GM11168 (cell line): ENCODE results near the gene MNDA.

Source experiments
- in situ Hi-C: fragments of 300-500 bp; cut with MboI; formaldehyde crosslinking; loops from one replicate; pipeline ENCODE4 v1.12.0; 2022; ENCODE audit warnings: low sequenced_read_pairs; ENCODE audit not compliant: unreplicated experiment

Gene MNDA

GRCh38 chr1:158830904-158831507, at the start of gene MNDA:
TSS of gene MNDA (plus strand) at chr1:158831351. CDS start at chr1:158842154, 10,803 bp downstream.
- in situ Hi-C loops, result no loop called here

GRCh38 chr1:158793604-158794003, 37.5 kb upstream of the MNDA start:
- in situ Hi-C loops, result loop anchor here (10.0 kb wide), 1 partner anchor 191 kb away; no protein-coding TSS in a partner anchor

- in situ Hi-C loops, result loop anchor here (10.0 kb wide), 1 partner anchor 191 kb away; no protein-coding TSS in a partner anchor
These were observed 36.9 kb upstream of the MNDA start for GRCh38 chr1:158794247-158794646.

- in situ Hi-C loops, result loop anchor here (10.0 kb wide), 1 partner anchor 186 kb away; no protein-coding TSS in a partner anchor
These were observed 32.6 kb upstream of the MNDA start for GRCh38 chr1:158798531-158798930.

GRCh38 chr1:158799689-158800088, 31.5 kb upstream of the MNDA start:
- in situ Hi-C loops, result loop anchor here (10.0 kb wide), 1 partner anchor 185 kb away; no protein-coding TSS in a partner anchor

GRCh38 chr1:158800526-158800925, 30.6 kb upstream of the MNDA start:
- in situ Hi-C loops, result no loop called here

- in situ Hi-C loops, result no loop called here
These were observed 29.8 kb upstream of the MNDA start for GRCh38 chr1:158801396-158801795.

- in situ Hi-C loops, result no loop called here
These were observed 27.5 kb upstream of the MNDA start for GRCh38 chr1:158803678-158804077.

GRCh38 chr1:158806916-158807536, 24.1 kb upstream of the MNDA start:
- in situ Hi-C loops, result no loop called here

- in situ Hi-C loops, result no loop called here
These were observed 21.9 kb upstream of the MNDA start for GRCh38 chr1:158809256-158809655.

- in situ Hi-C loops, result no loop called here
These were observed 21.3 kb upstream of the MNDA start for GRCh38 chr1:158809862-158810261.

GRCh38 chr1:158810311-158810710, 20.8 kb upstream of the MNDA start:
- in situ Hi-C loops, result no loop called here

- in situ Hi-C loops, result no loop called here
These were observed 18.8 kb upstream of the MNDA start for GRCh38 chr1:158812336-158812735.

- in situ Hi-C loops, result no loop called here
These were observed 18.0 kb upstream of the MNDA start for GRCh38 chr1:158813164-158813563.

- in situ Hi-C loops, result no loop called here
These were observed 16.2 kb upstream of the MNDA start for GRCh38 chr1:158814970-158815369.

- in situ Hi-C loops, result no loop called here
These were observed 12.6 kb upstream of the MNDA start for GRCh38 chr1:158818560-158818959.

GRCh38 chr1:158818975-158819431, 12.1 kb upstream of the MNDA start:
- in situ Hi-C loops, result no loop called here

- in situ Hi-C loops, result no loop called here
These were observed 11.4 kb upstream of the MNDA start for GRCh38 chr1:158819461-158820443.

- in situ Hi-C loops, result no loop called here
These were observed 9.4 kb upstream of the MNDA start for GRCh38 chr1:158821723-158822122.

GRCh38 chr1:158830074-158830677, 975 bp upstream of the MNDA start:
- in situ Hi-C loops, result no loop called here
